Cardiac muscle cell (in vitro differentiated cells and primary cell): ENCODE results near the gene CDH1. TPM values are rescaled to one million over a fixed set of nuclear protein-coding genes. Genes with fewer than 3 reads are reported as not detected.

ENCODE experiments used
- DNase-seq, 2 donors: peaks; one replicate each; pipeline versions ENCODE4 v3.0.0 to v3.0.0-alpha.2; 2010 to 2017; ENCODE audit warnings: low read depth in 1 of 2, low spot score in 1 of 2
- H3K27ac ChIP-seq: fragments of 200-600 bp; sonication (generic); 2 replicates; pipeline ENCODE4 v1.5.1; 2016
- H3K27me3 ChIP-seq: fragments of 200-600 bp; sonication (generic); 2 replicates; pipeline ENCODE4 v1.6.0; 2016; ENCODE audit warnings: control low read depth
- H3K36me3 ChIP-seq: fragments of 200-600 bp; sonication (generic); 2 replicates; pipeline ENCODE4 v1.5.1; 2016; ENCODE audit warnings: control low read depth
- H3K4me1 ChIP-seq: fragments of 200-600 bp; sonication (generic); 2 replicates; pipeline ENCODE4 v1.8.1; 2017; ENCODE audit warnings: low read depth, mild to moderate bottlenecking, mixed run types
- H3K4me3 ChIP-seq: fragments of 200-600 bp; sonication (generic); 2 replicates; pipeline ENCODE4 v1.5.1; 2016; ENCODE audit warnings: mild to moderate bottlenecking
- H3K9me3 ChIP-seq: fragments of 200-600 bp; sonication (generic); 2 replicates; pipeline ENCODE4 v1.5.1; 2017; ENCODE audit warnings: low read depth, mild to moderate bottlenecking, control low read depth
- polyA plus RNA-seq: library from polyadenylated mRNA; unstranded; fragments of >200 nt; fragmentation: Nextera tagmentation; extraction: Ambion mirVana; gene quantifications from 2 replicates; pipeline ENCODE4 v1.2.1, GENCODE V29; 2016
- total RNA-seq: library from RNA; depleted of rRNA; stranded (reverse); fragments of >200 nt; gene quantifications from 2 replicates; pipeline ENCODE4 v1.2.3, GENCODE V29; 2016
- TF ChIP-seq, protein P1 (sequence below): IDR thresholded peaks from 2 replicates; pipeline ENCODE4 v1.5.1; 2012; ENCODE audit warnings: low read depth, mild to moderate bottlenecking, low read length

Gene CDH1
- total and polyA plus RNA-seq, 2 experiments from 2014 or later = 0.09 to 1.4 TPM

DNA sequence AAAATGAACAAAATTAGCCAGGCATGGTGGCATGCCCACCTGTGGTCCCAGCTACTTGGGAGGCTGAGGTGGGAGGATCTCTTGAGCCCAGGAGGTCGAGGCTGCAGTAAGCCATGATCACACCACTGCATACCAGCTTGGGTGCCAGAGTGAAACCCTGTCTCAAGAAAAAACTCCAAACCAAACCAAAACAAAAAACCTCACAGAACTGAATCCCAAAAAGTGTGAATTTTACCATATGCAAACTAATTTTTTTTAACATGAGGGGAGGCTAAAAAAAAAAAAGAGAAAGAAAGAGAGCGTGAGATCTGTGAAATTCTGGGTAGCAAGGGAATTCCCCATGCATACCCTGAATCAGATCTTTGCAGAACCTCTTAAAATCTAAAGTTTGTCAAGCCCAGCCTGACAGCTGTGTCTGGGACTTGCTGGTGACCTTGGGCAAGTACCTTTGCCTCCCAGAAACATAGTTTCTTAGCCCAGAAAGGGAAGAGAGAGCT, 17.1 kb upstream of the CDH1 start:
- TF ChIP-seq, protein P1, sequence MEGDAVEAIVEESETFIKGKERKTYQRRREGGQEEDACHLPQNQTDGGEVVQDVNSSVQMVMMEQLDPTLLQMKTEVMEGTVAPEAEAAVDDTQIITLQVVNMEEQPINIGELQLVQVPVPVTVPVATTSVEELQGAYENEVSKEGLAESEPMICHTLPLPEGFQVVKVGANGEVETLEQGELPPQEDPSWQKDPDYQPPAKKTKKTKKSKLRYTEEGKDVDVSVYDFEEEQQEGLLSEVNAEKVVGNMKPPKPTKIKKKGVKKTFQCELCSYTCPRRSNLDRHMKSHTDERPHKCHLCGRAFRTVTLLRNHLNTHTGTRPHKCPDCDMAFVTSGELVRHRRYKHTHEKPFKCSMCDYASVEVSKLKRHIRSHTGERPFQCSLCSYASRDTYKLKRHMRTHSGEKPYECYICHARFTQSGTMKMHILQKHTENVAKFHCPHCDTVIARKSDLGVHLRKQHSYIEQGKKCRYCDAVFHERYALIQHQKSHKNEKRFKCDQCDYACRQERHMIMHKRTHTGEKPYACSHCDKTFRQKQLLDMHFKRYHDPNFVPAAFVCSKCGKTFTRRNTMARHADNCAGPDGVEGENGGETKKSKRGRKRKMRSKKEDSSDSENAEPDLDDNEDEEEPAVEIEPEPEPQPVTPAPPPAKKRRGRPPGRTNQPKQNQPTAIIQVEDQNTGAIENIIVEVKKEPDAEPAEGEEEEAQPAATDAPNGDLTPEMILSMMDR = no peak
- Histone ChIP-seq H3K4me3 (no peak overlapping the region), H3K36me3 (no peaks in the 10 kb centered on the region), H3K4me1 (no peaks in the 10 kb centered on the region), H3K27ac (no peak overlapping the region), H3K9me3 (no peaks in the 10 kb centered on the region), H3K27me3 (no peaks in the 10 kb centered on the region)
- no peak for DNase-seq

DNA sequence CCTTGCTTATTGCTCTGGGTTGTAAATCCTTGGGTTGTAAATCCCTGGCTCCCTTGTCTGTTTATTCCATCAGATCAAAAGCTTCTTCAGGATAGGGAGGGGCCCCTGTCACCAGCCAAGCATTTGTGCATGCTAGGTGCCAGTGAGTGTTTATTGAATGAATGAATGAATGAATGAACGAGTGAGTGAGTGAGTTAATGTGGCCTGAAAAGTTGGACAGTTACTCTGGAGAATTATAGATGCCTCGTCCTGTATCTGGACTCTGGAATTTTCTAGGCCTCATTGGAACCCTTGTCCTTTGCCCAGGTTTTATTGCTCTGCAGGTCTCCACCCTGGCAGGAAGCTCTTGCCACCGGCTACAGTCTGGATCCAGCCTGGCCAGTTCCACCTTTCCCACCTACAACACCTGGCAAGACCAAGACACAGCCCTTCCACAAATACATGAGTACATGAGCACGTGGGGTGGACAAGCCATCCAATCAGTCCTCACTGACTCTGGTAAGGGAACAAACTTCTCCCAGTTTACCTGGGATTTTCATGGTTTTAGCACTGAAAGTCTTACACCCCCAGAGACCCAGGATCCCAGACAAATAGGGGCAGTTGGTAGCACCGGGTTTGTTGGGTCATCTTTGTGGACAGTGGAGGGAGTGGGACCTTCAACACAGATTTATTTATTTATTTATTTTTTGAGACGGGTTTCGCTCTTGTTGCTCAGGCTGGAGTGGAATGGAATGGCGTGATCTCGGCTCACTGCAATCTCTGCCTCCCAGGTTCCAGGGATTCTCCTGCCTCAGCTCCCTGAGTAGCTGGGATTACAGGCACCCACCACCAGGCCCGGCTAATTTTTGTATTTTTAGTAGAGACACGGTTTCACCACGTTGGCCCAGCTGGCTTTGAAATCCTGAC, 14.7 kb upstream of the CDH1 start:
- Histone ChIP-seq H3K36me3 (no peaks in the 10 kb centered on the region), H3K4me1 (no peaks in the 10 kb centered on the region), H3K9me3 (no peaks in the 10 kb centered on the region), H3K4me3 (no peak overlapping the region), H3K27me3 (no peaks in the 10 kb centered on the region), H3K27ac (no peak overlapping the region)
- DNase-seq = no peak
- TF ChIP-seq, protein P1 = no peak

DNA sequence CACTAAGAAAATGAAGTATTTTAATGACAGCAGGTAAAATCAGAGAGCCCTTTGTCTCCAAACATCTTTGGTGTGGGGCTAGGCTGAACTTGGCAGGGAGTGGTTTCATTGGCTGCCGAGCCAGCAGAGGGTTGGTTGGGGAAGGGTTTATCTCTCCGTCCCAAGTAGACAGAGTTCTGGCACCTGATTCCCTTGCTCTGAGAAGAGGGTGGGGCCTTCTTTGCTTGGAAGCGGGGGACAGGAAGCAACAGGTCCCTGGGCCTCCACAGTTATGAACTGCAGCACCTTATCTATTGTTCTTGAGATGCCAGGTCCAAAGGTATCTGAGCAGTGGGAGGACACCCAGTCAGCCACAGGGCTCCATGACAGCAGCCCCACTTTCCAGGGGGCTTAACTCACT, 12.3 kb upstream of the CDH1 start:
- TF ChIP-seq, protein P1 = no peak
- Histone ChIP-seq H3K27ac (no peak overlapping the region), H3K4me1 (no peaks in the 10 kb centered on the region), H3K4me3 (no peak overlapping the region), H3K36me3 (no peaks in the 10 kb centered on the region), H3K27me3 (no peaks in the 10 kb centered on the region), H3K9me3 (no peaks in the 10 kb centered on the region)
- no peak for DNase-seq

DNA sequence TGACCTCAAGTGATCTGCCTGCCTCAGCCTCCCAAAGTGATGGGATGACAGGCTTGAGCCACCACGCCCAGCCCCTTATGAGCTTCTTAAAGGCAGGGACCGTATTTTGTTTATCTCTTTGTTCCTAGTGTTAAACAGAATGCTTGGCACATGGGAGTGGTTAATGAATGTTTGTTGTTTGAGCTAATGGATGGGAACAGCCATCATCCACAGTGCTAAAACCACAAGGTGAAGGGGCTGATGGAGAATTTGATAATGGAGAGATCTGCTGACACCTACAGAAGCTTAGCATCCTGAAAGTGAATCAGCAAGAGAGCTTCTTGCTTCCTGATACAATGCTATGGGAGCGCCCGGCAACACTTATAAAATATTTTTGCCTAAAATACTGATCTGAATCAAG, 8.6 kb upstream of the CDH1 start:
- Histone ChIP-seq H3K4me3 (no peak overlapping the region), H3K9me3 (no peaks in the 10 kb centered on the region), H3K27me3 (no peaks in the 10 kb centered on the region), H3K4me1 (no peaks in the 10 kb centered on the region), H3K27ac (no peak overlapping the region), H3K36me3 (no peaks in the 10 kb centered on the region)
- TF ChIP-seq, protein P1 = no peak
- no peak for DNase-seq

DNA sequence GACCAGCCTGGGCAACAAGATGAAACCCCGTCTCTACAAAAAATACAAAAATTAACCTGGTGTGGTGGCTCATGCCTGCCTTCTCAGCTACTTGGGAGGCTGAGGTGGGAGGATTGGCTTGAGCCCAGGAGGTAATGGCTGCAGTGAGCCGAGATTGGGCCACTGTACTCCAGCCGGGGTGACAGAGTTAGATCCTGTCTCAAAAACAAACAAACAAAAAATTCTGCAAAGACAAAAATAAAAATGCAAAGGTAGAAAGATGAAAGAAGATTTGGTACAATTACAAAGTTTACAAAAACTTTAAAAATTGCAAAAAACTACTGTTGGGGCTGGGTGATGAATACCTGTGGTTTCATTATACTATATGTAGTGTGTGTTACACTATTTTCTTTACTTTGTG, 5.5 kb upstream of the CDH1 start:
- peaks cover 5% of the 10 kb centered on the region for H3K27me3 ChIP-seq
- no peak overlapping the region for H3K27ac ChIP-seq
- no peaks in the 10 kb centered on the region for H3K9me3 ChIP-seq
- TF ChIP-seq, protein P1 = no peak
- H3K4me1 ChIP-seq = no peaks in the 10 kb centered on the region
- DNase-seq = no peak
- no peak overlapping the region for H3K4me3 ChIP-seq
- H3K36me3 ChIP-seq = no peaks in the 10 kb centered on the region
